Renal cortical epithelial cell (primary cell): ENCODE results near the gene ASPA. TPM values are rescaled to one million over a fixed set of nuclear protein-coding genes. Genes with fewer than 3 reads are reported as not detected.
"Not testable (repeated sequence)": the region's sequence is repeated elsewhere in the genome, so short reads cannot be mapped to it uniquely, and the experiment has no call there.

Source experiments
- DNase-seq: peaks from one replicate; pipeline ENCODE4 v3.0.0-alpha.2; 2011; ENCODE audit warnings: low read depth
- total RNA-seq: library from RNA; depleted of rRNA; stranded (reverse); fragments of >200 nt; gene quantifications from 2 replicates; pipeline ENCODE4 v1.2.3, GENCODE V29; 2014

The ASPA gene
- 0.20 and 0.87 TPM in 2 replicates for total RNA-seq

DNA sequence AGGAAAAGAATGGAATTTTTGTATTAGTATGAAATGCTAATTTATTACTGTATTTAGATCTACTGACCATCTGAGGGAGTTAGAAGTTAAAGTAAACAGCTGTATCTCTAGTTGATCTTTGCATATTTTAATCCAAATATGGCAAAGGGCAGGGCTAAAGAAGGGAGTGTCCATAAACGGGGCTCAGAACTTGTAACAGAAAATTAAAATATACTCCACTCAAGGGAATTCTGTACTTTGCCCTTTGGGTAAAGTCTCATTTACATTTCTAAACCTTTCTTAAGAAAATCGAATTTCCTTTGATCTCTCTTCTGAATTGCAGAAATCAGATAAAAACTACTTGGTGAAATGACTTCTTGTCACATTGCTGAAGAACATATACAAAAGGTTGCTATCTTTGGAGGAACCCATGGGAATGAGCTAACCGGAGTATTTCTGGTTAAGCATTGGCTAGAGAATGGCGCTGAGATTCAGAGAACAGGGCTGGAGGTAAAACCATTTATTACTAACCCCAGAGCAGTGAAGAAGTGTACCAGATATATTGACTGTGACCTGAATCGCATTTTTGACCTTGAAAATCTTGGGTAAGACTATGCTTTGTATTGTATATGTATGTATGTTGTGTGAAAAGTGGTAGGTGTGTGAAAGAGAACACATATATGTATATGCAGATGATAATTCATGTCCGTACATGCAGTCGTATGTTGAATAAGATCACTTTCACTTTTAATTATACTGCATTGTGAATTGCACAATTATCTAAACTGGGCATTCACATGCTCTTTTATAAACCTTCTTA is at the start of gene ASPA:
Gene ASPA (plus strand): TSS at position 186 of the 799 bp plus-strand sequence. CDS start 163 bp downstream, at position 349.
- DNase-seq = peak; percentile 29

DNA sequence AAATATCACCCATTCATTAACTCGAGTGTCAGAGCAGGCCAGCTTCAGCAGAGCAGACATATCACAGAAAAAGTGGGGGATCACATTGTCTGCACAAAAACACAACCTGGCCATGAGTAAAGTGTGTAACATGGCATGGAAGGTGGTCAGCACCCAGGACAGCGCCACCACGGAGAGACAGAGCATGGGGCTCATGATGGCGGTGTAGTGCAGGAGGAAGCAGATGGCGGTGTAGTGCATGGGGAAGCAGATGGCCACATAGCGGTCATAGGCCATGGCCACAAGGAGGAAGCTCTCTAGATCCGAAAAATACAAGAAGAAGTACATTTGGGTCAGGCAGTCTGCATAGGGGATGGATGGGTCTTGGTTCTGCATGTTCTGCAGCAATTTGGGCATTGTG is 42.6 kb upstream of the ASPA start:
- DNase-seq = not testable (repeated sequence)

GRCh38 chr17:3433741-3434140 is 42.1 kb upstream of the ASPA start, which contains the start of gene OR1E2:
TSS of gene OR1E2 (minus strand) at chr17:3433841. CDS start at chr17:3433841, 0 bp downstream.
- no peak for DNase-seq

GRCh38 chr17:3438368-3438767 is 37.4 kb upstream of the ASPA start:
- no peak for DNase-seq

- no peak for DNase-seq
Observed at GRCh38 chr17:3440451-3440850, 35.3 kb upstream of the ASPA start.

DNA sequence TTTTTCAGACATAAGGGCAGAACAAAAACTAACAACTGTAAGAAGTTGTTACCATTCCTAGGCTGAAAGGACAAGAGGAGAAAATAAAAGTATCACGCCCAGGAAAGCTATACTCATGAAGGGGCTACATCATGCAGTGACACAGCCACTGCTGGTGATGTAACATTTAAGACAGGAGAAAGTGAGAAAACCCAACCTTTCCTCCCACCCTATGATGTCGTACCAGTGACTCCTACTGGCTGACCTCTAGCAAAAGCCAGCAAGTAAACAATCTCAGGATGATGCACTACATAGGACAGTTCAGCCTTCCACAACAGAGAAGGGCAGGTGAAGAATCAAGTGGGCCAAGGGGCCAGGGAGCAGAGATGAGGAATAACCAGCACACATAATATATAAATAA is 28.2 kb upstream of the ASPA start:
- peak; percentile 1 for DNase-seq

DNA sequence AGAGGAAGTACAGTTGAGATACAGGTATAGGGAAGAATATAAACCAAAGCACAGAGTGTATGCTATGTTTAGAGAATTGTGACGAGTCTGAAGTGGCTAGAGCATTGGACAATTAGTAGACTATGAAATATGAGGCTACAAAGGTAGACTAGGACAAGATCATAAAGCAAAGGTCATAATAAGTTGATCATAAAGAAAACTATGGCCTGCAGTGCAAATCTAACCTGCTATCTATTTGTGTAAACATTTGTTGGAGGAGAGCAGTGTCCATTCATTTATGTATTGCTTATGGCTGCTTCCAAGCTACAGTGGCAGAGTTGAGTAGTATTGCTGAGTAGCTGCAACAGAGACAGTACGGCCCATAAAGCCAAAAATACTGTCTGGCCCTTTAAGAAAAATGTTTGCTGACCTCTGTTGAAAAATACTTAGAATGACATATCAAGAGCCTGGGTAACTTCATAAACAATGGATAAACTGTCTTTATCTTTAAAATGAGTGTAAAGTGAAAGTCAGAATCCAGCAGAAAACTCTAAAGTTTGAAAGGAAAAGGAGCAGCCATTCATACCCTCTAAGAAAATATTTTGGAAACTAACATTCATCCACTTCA is 27.6 kb upstream of the ASPA start:
- DNase-seq = no peak

GRCh38 chr17:3466355-3466754 is 9.4 kb upstream of the ASPA start:
- not testable (repeated sequence) for DNase-seq

GRCh38 chr17:3469529-3469928 is 6.3 kb upstream of the ASPA start:
- no peak for DNase-seq

DNA sequence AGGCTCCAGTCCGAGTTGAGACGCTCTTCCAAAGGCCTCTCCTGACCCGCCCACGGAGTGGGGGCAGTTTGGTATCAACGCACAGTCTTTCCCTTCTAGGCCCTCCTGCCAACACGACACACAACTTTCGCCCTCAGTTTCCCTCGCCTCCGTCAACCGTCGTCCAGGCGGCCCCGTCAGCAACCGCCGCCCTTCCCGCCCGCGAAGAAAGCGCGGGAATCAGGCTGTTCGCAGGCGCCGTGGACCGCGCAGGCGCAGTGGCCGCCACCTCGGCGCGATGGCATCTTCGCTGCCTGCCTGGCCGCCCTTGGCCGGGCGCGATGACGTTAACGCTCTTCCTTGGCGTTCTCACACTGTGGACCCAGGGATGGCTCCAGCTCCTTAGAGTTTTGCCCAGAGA is 4.2 kb upstream of the ASPA start, which contains the start of gene SPATA22:
Gene SPATA22 (minus strand): TSS at position 221 of the 400 bp plus-strand sequence. CDS start 2,494 bp downstream, outside the sequence.
- no peak for DNase-seq

- no peak for DNase-seq
Observed at GRCh38 chr17:3472137-3472536, 3.7 kb upstream of the ASPA start.

DNA sequence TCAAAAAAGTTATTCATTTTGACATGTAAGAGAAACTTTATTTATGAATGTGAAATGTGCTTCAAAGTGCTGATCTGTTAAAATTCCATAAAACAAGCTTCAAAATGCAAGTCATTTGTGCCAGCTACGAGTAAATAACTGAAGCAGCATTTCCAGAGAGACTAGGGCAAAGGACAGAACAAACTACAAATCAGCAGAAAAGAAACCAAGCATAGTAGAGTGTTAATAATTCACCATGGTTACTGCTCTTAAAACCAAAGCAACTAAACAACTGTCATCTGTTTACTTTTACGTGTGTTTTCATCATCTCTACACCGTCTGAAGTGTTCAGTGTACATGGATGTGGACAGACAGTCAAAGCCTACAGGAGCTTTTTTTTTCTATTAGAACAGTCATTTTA is 1.6 kb upstream of the ASPA start:
- DNase-seq = peak; percentile 93

DNA sequence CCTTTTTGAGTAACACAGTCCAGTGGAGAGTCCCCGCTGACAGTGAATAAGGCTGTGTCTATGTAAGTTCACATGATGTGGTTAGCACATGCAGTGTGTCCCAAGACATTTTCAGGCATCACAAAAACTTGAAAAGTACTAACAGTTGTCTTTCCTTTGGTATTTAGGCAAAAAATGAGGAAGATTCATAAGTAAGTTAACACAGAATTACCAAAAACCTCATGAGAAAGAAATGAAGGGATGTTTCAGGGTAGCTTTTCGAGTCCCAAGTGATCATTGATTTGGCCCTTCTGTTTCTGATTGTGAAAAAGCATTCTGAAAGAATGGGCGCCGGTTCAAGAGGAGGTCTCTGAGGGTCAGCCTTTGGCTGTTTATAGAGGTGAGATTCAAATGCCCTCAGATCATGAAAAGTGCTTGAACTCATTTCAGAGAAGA is 529 bp upstream of the ASPA start:
- peak; percentile 2 for DNase-seq

DNA sequence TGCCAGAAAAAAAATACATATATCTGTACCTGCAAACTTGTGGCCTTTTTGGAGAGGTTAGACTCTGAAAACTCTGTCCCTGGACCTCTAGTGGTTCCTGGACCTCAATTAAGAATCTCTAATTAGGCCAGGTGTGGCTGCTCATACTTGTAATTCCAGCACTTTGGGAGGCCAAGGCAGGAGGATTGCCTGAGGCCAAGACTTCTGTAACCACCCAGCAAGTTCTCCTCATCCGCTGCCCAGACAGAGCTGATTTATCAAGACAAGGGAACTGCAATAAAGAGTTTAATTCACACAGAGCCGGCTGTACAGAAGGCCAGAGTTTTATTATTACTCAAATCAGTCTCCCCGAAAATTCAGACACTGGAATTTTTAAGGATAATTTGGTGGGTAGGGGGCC is 4.2 kb downstream of the ASPA start:
- DNase-seq = no peak

DNA sequence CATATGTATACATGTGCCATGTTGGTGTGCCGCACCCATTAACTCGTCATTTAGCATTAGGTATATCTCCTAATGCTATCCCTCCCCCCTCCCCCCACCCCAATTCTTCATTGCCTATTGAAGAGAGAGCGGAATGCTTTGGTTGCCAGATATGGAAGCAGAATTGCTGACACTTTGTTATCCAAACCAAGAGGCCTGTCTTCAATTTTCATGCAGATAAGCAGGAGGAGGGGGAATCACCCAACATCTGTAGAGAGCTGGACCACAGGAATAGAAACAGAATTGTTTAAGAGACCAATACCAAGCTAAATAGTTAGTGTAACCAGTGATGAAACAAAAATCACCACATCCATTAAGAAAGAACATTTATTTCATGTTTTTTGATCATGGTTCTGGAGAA is 7.1 kb downstream of the ASPA start:
- DNase-seq = no peak

DNA sequence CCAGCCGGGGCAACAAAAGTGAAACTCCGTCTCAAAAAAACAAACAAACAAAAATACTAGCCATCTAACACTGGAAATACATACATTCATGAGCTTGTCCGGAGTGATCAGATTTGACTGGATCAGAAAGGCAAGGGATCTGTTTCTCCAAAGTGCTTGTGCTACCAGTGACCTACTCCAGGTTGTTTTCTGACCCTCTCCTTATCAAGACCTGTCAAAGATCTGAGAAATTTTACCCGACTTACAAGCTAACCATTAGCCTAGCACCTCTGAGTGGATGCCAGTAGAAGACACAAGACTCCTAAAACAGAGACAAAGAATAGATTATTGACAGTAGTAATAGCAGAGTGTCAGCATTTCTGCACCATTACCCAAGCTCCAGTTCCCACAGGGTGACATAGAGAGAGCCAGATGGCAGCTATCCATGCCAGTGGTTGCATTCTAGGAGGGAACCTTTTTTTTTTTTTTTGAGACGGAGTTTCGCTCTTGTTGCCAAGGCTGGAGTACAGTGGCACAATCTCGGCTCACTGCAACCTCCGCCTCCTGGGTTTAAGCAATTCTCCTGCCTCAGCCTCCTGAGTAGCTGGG is 9.8 kb downstream of the ASPA start:
- DNase-seq = no peak

DNA sequence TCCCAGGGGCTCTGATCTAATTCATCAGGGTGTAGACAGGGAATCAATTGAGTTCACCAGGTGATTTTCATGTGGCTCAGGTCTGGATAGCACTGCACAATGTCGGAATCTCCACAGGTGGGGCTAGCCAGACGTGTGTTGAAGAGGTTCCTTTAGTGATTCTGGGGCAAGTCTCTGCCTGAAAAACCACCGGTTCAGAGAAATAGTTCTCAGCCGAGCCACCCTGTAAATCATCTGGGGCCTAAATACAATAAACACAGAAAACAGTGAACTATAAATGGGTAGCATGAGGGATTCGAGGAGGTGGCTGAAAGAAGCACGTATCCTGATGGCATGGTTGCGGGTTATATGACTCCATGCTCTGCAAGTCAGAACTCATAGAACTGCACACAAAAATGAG is 21.3 kb downstream of the ASPA start:
- no peak for DNase-seq

DNA sequence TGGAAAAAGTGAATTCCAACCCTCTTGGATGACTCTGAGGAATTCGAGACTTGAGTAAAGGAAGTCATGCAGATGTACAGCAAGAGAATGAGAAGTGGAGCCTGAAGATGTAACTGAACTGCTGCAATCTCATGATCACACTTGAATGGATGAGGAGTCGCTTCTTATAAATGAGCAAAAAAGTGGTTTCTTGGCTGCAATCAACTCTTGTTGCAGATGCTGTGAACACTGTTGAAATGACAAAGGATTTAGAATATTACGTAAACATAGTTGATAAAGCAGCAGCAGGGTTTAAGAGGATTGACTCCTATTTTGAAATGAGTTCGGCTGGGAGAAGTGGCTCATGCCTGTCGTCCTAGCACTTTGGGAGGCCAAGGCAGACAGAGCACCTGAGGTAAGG is 25.5 kb downstream of the ASPA start:
- no peak for DNase-seq

DNA sequence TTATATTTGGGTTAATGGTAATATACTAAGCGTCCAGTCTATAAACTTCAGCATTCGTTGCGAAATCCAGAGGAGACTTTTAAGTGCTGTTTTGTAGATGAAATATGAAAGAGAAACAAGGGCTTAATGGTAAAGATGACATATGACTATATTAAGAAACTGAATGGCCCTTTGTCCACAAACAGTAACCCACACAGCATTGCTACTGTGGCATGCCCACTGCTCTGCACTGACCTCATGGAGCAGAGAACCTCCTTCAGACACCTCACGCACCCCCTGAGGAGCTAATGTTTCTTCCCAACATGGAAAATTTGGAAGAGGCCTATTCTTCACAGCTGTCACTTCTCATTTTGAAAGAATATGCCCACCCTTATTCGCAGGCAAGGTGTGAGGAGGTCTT is 26.7 kb downstream of the ASPA start:
- no peak for DNase-seq

DNA sequence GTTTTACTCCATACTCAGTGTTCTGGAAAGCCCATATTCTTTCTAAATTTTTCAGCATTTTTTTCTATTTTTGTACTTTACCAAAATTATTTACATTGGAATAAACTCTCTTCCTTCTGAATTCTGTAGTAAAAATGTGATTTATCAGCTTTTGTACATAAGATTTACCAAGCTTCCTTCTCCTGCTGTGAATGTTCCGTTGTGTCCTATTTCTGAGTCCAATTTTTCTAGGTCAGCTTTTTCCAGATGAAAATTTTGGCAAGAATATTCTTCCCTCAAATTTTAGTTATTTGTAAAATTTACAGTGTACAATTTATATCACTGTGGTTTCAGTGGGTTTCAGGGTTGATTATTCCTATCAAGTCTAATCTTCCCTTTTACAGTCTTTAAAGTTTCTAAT is 27.5 kb downstream of the ASPA start:
- DNase-seq = no peak

DNA sequence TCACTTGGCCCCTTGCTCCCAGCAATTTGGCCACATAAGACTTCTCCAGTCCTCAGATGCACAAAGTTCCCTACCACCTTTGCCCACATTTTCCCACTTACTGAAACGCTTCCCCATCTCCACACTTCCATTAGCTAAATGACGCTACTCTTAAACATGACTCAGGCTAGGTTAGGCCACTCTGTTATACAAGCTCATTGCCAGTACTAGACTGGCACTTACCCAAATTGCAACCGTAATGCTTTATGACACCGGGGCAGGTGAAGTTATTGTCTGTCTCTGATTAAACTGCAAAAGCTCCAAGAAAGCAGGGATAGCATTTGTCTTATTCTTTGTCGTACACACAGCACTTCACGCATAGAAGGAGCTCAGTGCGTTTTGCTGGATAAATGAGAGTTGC is 29.2 kb downstream of the ASPA start:
- DNase-seq = no peak

- no peak for DNase-seq
Observed at GRCh38 chr17:3506054-3506453, 30.3 kb downstream of the ASPA start.

DNA sequence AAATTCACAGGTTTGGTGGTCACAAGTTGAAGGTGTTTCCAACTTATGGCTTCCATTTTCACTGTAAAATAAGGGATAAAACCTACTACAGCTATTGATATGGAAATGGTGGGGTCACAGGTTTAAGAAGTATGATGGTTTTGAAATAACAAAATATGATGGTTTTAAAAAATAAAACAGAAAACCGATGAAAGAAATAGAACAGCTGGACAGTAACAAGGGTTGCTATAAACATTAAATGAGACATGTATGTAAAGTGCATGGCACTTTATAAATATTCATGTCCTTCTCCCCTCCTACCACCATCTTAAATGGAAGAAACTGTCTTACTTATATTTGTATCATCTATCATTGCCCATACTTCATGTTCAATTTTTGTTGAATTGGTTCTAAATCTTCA is 31.3 kb downstream of the ASPA start:
- DNase-seq = no peak
